H1 (cell line): Measurements from ENCODE around the gene ZNF592.

ENCODE experiments used
- ASH2L ChIP-seq: fragments of 200-600, 300-600 bp; sonication (generic); IDR thresholded peaks from one replicate; pipeline ENCODE4 v1.7.1; 2017; ENCODE audit warnings: low read length
- TAF1 ChIP-seq: IDR thresholded peaks from 2 replicates; pipeline ENCODE4 v1.6.1; 2011; ENCODE audit warnings: mild to moderate bottlenecking, low read depth, low read length
- TEAD4 ChIP-seq: IDR thresholded peaks from 2 replicates; pipeline ENCODE4 v1.6.1; 2012; ENCODE audit warnings: low read depth, low read length, inconsistent platforms, mixed read lengths

- TF ChIP-seq TAF1 (no peak), ASH2L (no peak), TEAD4 (no peak)
Measured at GRCh38 chr15:84855136-84855535, 106.7 kb downstream of the ZNF592 start.
